Measurements from ENCODE around the gene RALGDS.
"Not testable (repeated sequence)": the region's sequence is repeated elsewhere in the genome, so short reads cannot be mapped to it uniquely, and the experiment has no call there.

RALGDS gene

GRCh38 chr9:133067813-133068212 lies 53.2 kb downstream of the RALGDS start:
- no peak overlapping the region for H3K27ac ChIP-seq
- TF ChIP-seq CTCF (conservative IDR thresholded peaks at IDR 0.05) (no peak), ZFX (IDR thresholded peaks at IDR 0.05) (no peak)

GRCh38 chr9:133067006-133067405 lies 54.0 kb downstream of the RALGDS start:
- TF ChIP-seq CTCF (conservative IDR thresholded peaks at IDR 0.05) (no peak), ZFX (IDR thresholded peaks at IDR 0.05) (no peak)
- H3K27ac ChIP-seq, result no peak overlapping the region

- H3K27ac ChIP-seq, result no peak overlapping the region
- TF ChIP-seq ZFX (IDR thresholded peaks at IDR 0.05) (no peak), CTCF (conservative IDR thresholded peaks at IDR 0.05) (no peak)
These were observed 54.7 kb downstream of the RALGDS start for GRCh38 chr9:133066181-133066983.

GRCh38 chr9:133065070-133065388 lies 56.0 kb downstream of the RALGDS start:
- TF ChIP-seq ZFX (IDR thresholded peaks at IDR 0.05) (no peak), CTCF (conservative IDR thresholded peaks at IDR 0.05) (no peak)
- no peak overlapping the region for H3K27ac ChIP-seq

GRCh38 chr9:133064241-133065069 lies 56.6 kb downstream of the RALGDS start:
- TF ChIP-seq ZFX (IDR thresholded peaks at IDR 0.05), result no peak
- TF ChIP-seq CTCF (conservative IDR thresholded peaks at IDR 0.05), result no peak
- H3K27ac ChIP-seq, result no peak overlapping the region

- TF ChIP-seq ZFX (IDR thresholded peaks at IDR 0.05) (no peak), CTCF (conservative IDR thresholded peaks at IDR 0.05) (no peak)
- H3K27ac ChIP-seq, result no peak overlapping the region
These were observed 57.4 kb downstream of the RALGDS start for GRCh38 chr9:133063500-133064231.

GRCh38 chr9:133063159-133063499 lies 57.9 kb downstream of the RALGDS start:
- no peak overlapping the region for H3K27ac ChIP-seq
- no peak for TF ChIP-seq CTCF (conservative IDR thresholded peaks at IDR 0.05)
- no peak for TF ChIP-seq ZFX (IDR thresholded peaks at IDR 0.05)

GRCh38 chr9:133062569-133062968 lies 58.5 kb downstream of the RALGDS start:
- H3K27ac ChIP-seq, result not testable (repeated sequence)

- peak within 1 kb of the TSS; percentile 0; the same call in 1 of the 2 replicates for H3K27ac ChIP-seq
These were observed 59.3 kb downstream of the RALGDS start, which contains the start of gene CEL for GRCh38 chr9:133061764-133062145. TSS of gene CEL (plus strand) at chr9:133061981. CDS start at chr9:133062003, 22 bp downstream.

GRCh38 chr9:133061019-133061763 lies 59.8 kb downstream of the RALGDS start:
- H3K27ac ChIP-seq, result peak overlapping the region; percentile 0; the same call in 1 of the 2 replicates

All from C4-2B (cell line).